BLaER1 (cell line): ENCODE data around the gene NSFL1C.
A peak's percentile ranks its signal among the peaks of the same experiment; 100 is the strongest.

Experiments used
- H3K27ac ChIP-seq: shearing (Covaris generic); formaldehyde crosslinking; 2 replicates; pipeline ENCODE4 v1.8.1; 2022
- H3K27me3 ChIP-seq: shearing (Covaris generic); formaldehyde crosslinking; 2 replicates; pipeline ENCODE4 v1.8.1; 2022
- H3K36me3 ChIP-seq: shearing (Covaris generic); formaldehyde crosslinking; 2 replicates; pipeline ENCODE4 v1.8.1; 2022
- H3K4me1 ChIP-seq: shearing (Covaris generic); formaldehyde crosslinking; 2 replicates; pipeline ENCODE4 v1.8.1; 2022
- H3K4me2 ChIP-seq: shearing (Covaris generic); formaldehyde crosslinking; 2 replicates; pipeline ENCODE4 v1.8.1; 2022
- H3K4me3 ChIP-seq: shearing (Covaris generic); formaldehyde crosslinking; 2 replicates; pipeline ENCODE4 v1.8.1; 2022
- H3K9ac ChIP-seq: shearing (Covaris generic); formaldehyde crosslinking; 2 replicates; pipeline ENCODE4 v1.8.1; 2022
- H3K9me3 ChIP-seq: shearing (Covaris generic); formaldehyde crosslinking; 2 replicates; pipeline ENCODE4 v1.8.1; 2022
- H4K20me1 ChIP-seq: shearing (Covaris generic); formaldehyde crosslinking; 2 replicates; pipeline ENCODE4 v1.8.1; 2022
- Cebpa-rat ChIP-seq: shearing (Covaris generic); IDR thresholded peaks from 2 replicates; pipeline ENCODE4 v1.8.1; 2022

NSFL1C gene

DNA sequence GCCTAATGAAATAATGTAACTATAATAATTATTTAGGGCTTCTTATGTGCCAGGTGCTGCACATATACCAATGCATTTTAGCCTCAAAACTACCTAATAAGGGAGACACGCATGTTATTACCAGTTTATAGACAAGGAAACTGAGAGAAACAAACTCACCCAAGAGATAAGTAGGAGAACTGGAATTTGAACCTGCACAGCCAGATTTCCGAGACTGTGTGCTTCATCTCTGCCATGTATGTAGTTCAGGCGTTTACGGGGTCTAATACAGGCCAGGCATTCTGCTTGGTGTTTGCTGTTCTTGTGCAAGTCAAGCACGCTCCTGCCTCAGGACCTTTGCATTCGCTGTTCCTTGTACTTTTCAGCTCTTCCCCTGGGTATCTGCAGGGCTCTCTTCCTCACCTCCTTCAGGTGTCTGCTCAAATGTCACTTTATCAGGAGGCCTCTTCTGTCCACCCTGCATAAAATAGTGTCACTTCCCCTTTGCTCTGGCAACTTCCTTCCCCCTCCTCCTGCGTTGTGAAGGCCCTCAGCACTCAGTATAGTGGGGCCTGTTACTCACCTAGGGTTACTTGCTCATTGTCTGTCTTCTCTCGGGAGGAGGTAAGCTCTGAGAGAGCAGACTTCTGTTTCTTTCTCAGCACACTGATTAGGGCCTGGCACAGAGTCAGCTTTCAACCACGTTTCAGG, 6.1 kb upstream of the NSFL1C start:
- Histone ChIP-seq H3K27me3 (peaks cover 2% of the 10 kb centered on the region; the same call in 1 of the 2 replicates), H4K20me1 (no peaks in the 10 kb centered on the region), H3K9ac (no peak overlapping the region), H3K36me3 (no peaks in the 10 kb centered on the region), H3K9me3 (no peaks in the 10 kb centered on the region), H3K27ac (no peak overlapping the region), H3K4me1 (peaks cover 6% of the 10 kb centered on the region), H3K4me3 (no peak overlapping the region), H3K4me2 (no peak overlapping the region)
- TF ChIP-seq Cebpa-rat, result no peak

DNA sequence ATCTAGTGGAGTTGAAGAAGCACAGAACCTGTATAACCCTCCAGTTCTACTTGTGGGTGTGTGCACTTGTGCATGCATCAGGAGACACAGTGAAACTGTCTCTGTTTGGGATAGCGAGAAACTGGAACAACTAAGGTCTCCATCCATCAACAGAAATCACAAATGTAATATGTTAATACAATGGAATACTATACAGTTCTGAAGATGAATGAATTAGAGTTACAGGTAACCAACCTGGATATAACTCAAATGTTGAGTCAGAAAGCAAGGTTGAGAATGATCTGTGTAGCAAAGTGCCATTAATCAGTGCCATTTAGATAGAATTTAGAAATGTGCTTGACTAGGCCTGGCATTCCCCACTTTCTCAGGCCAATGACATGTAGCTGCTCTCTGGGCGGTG, 4.6 kb upstream of the NSFL1C start:
- H3K36me3 ChIP-seq, result no peaks in the 10 kb centered on the region
- peaks cover 14% of the 10 kb centered on the region for H3K4me1 ChIP-seq
- H3K27ac ChIP-seq, result no peak overlapping the region
- no peak overlapping the region for H3K9ac ChIP-seq
- H3K4me3 ChIP-seq, result no peak overlapping the region
- no peaks in the 10 kb centered on the region for H3K9me3 ChIP-seq
- H3K27me3 ChIP-seq, result peaks cover 7% of the 10 kb centered on the region
- no peak overlapping the region for H3K4me2 ChIP-seq
- TF ChIP-seq Cebpa-rat, result no peak
- H4K20me1 ChIP-seq, result peaks cover 2% of the 10 kb centered on the region

DNA sequence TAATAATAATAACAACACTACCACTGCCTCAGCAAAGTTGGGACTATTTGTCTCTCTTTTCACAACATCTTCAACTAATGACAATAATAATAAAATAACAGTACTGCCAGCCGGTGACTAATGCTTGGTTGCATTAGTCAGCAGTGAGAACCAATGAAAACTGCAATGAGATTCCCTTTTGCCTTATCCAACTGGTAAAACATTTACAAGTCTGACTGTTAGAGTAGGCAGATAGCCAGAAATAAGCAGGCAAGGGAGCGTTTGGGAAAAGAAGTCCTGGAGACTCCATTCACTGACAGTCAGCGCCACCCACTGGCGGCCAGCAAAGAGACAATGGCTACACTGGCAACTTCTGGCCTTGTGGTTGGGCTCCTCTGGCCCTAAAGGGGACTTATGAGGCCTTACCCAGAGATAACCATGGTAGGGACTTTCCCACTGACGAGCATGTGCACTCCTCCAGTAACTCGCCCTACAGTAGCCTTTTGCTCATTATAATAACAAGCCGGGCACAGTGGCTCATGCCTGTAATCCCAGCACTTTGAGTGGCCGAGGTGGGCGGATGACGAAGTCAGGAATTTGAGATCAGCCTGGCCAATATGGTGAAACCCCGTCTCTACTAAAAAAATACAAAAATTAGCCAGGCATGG, 3.4 kb upstream of the NSFL1C start:
- Histone ChIP-seq H3K4me1 (peaks cover 24% of the 10 kb centered on the region), H3K36me3 (0 out of 2 replicates have a peak, but pooled peaks cover 2% of the 10 kb centered on the region), H3K27me3 (peaks cover 7% of the 10 kb centered on the region), H3K9ac (no peak overlapping the region), H3K4me3 (no peak overlapping the region), H3K27ac (no peak overlapping the region), H4K20me1 (peaks cover 14% of the 10 kb centered on the region), H3K9me3 (no peaks in the 10 kb centered on the region), H3K4me2 (no peak overlapping the region)
- no peak for TF ChIP-seq Cebpa-rat

DNA sequence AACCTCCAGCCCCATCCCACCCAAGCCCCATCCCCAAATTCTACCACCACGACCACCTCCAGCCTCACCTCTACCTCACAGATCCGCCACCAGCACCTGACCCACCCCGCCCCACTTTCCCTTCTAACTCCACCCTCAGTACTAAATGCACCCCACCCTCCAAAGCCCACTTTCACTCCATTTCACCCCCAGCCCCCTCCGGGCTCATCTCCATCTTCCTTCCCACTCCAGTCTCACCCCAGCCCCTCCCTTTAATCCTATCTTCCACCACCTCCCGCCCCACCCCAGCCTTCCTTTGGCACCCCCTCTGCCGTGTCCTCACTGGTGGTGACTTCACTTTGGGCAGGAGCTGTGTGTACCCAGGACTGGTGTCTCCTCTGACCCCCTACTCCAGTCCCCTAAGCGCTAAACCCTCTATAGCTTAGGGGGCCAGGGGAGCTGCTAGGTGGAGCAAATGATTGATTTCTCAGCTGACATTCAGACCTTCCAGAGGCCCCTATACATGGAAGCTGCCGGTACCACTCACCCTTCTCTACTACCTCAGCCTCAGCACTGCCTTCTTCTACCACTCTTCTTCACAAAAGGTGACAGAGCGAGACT, 2.8 kb upstream of the NSFL1C start:
- Histone ChIP-seq H3K27me3 (peaks cover 7% of the 10 kb centered on the region), H3K4me2 (no peak overlapping the region), H3K9ac (no peak overlapping the region), H3K27ac (no peak overlapping the region), H4K20me1 (peaks cover 21% of the 10 kb centered on the region), H3K4me1 (peaks cover 31% of the 10 kb centered on the region), H3K9me3 (no peaks in the 10 kb centered on the region), H3K4me3 (no peak overlapping the region), H3K36me3 (peaks cover 8% of the 10 kb centered on the region)
- no peak for TF ChIP-seq Cebpa-rat

DNA sequence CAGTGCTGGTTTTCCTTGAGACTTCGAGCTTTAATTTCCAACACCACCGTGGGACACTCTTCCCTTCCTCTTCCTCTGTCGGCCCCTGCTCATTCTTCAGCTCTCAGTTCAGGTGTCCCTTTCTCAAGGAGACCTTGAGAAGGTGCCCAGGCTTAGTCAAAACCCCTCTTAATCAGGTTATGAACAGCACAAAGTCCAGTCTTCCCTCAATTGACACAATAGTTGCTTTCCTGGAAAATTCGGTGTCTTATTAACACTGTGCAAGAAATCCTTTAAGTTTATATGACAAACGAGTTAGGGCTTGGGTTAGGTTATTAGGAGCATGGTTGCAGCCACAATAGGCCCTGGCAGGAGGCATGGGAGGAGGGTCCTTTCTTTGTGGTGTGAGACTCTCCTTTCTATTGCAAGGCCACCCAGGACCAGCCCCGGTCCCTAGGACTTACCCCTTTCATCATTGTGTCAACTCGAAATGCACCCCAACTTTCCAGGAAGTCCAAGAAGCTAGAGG, 1.5 kb upstream of the NSFL1C start:
- Histone ChIP-seq H3K9ac (no peak overlapping the region), H3K4me3 (no peak overlapping the region), H3K4me1 (peaks cover 40% of the 10 kb centered on the region), H3K27ac (no peak overlapping the region), H3K36me3 (peaks cover 21% of the 10 kb centered on the region), H4K20me1 (peaks cover 33% of the 10 kb centered on the region), H3K4me2 (peak overlapping the region; percentile 91), H3K27me3 (peaks cover 7% of the 10 kb centered on the region), H3K9me3 (no peaks in the 10 kb centered on the region)
- no peak for TF ChIP-seq Cebpa-rat

DNA sequence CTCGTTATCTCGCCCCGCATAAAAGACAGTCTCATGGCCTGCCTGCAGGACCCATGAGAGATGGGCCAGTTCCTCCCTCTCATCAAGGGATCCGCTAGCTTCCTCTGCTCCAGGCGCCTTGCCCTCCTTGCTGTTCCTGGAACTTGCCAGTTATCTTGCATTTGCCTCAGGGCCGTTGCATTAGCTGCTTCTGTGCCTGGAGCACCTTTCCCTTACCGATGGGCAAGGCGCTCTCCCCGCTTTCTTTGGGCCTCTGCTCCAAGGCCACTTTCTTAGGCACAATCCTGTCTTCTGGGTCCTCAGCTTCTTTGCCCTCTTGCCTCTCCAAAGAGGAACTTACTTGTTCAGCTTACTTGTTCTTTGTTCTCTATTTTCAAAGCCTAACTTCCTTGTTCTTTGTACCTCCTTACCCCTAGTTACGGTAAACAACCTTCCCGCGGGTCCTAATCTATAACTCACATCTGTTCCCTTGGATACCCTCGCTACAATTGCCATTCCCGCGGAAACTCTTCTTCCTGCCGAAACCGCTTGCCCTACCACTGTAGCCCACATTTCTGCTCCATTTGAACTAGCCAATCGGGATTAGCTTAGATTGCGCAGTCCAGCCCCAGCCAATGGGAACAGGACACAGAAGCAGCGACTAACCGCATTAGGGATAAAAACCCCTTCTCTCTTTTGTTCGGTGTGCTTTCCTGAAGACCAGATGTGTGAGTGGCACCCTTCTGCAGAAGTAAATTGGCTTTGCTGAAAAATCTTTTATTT, 887 bp upstream of the NSFL1C start:
- Histone ChIP-seq H3K4me3 (peak overlapping the region; percentile 99), H3K4me1 (peaks cover 40% of the 10 kb centered on the region), H3K4me2 (peak overlapping the region; percentile 91), H3K9me3 (no peaks in the 10 kb centered on the region), H3K9ac (peak overlapping the region; percentile 53), H3K36me3 (peaks cover 27% of the 10 kb centered on the region), H3K27me3 (peaks cover 7% of the 10 kb centered on the region), H4K20me1 (peaks cover 39% of the 10 kb centered on the region), H3K27ac (peak overlapping the region; percentile 64)
- no peak for TF ChIP-seq Cebpa-rat

DNA sequence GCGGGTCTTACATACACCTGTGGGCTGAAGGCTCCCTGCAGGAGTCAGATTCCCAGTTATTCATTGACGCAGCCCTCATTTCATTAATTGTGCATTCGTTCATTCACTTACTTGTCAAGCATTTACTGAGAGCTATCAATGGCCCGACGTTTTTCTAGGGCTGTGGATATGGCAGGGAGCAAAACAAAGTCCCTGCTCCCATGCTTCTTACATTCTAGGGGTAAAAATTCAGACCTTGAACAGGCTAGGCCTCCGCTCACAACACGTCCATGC, 369 bp upstream of the NSFL1C start:
- peak overlapping the region; percentile 64 for H3K27ac ChIP-seq
- no peaks in the 10 kb centered on the region for H3K9me3 ChIP-seq
- H3K36me3 ChIP-seq, result peaks cover 31% of the 10 kb centered on the region
- H3K4me2 ChIP-seq, result peak overlapping the region; percentile 91
- peak overlapping the region; percentile 53 for H3K9ac ChIP-seq
- peaks cover 45% of the 10 kb centered on the region for H4K20me1 ChIP-seq
- peak overlapping the region; percentile 99 for H3K4me3 ChIP-seq
- no peak for TF ChIP-seq Cebpa-rat
- H3K4me1 ChIP-seq, result peaks cover 40% of the 10 kb centered on the region
- H3K27me3 ChIP-seq, result peaks cover 7% of the 10 kb centered on the region

DNA sequence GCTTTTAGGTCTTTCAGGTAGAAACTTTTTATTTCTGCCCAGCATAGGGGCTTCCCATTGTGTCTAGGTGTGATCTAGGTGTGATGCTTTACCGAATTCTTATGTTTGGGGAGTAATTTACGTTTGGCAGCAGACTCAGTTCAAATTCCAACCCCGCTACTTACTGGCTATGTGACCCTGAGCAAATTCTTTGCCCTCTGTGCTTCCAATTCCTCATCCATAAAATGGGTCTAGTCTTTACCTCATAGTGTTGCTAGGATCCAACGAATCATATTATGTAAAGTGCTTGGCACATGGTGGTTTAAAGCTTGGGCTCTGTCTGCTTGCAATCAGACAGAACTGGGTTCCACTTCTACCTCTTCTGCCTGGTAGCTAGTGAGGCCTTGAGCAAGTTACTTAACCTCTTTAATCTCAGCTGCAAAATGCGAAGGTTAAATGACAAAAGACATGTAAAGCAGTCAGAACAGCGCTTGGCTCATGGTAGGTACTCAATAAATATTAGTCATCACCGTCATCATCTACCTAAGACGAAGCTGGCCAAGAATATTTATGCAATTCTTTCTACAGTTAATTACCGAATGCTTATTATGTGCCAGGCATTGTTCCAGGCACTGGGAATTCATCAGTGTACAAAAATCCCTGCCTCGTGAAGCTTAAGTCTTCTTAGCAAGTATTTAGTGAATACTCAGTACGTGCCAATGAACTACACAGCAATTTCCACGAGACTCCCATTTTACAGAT, 1.0 kb downstream of the NSFL1C start:
- H3K4me3 ChIP-seq, result peak overlapping the region; percentile 99
- peak overlapping the region; percentile 92 for H3K27ac ChIP-seq
- peak overlapping the region; percentile 96 for H3K9ac ChIP-seq
- peaks cover 45% of the 10 kb centered on the region for H3K36me3 ChIP-seq
- H3K4me1 ChIP-seq, result peaks cover 40% of the 10 kb centered on the region
- no peaks in the 10 kb centered on the region for H3K9me3 ChIP-seq
- H3K27me3 ChIP-seq, result peaks cover 7% of the 10 kb centered on the region
- H3K4me2 ChIP-seq, result peak overlapping the region; percentile 96
- H4K20me1 ChIP-seq, result peaks cover 58% of the 10 kb centered on the region
- TF ChIP-seq Cebpa-rat, result no peak

DNA sequence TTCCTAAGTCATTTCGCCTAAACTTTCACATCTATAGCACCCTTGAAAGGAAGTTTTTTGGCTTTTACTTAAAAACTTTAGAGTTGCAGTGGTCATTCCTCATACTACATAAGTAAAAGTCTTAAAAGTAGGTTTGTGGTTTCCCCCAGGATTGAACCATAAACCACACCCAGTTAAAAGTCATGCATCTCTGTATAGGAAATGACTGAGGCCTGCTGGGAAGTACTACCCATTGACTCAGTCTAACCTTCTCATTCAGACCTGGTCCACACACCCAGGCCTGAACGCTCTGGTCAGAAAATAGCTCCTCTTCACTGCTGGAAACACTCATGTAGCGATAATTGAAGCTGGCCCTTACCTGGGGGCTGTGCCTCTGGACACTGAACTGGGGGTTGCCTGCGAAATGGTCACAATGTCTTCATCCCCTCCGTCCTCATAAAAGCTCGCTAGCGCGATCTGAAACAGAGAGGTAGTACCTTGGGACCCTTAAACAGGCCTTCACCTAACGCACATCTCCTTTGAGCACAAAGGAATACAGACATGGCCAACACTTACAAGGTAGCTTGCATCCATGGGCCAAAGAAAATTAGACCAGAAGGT, 2.6 kb downstream of the NSFL1C start:
- Histone ChIP-seq H4K20me1 (peaks cover 74% of the 10 kb centered on the region), H3K4me1 (peaks cover 40% of the 10 kb centered on the region), H3K9me3 (no peaks in the 10 kb centered on the region), H3K4me2 (no peak overlapping the region), H3K9ac (no peak overlapping the region), H3K27me3 (peaks cover 7% of the 10 kb centered on the region), H3K27ac (no peak overlapping the region), H3K36me3 (peaks cover 61% of the 10 kb centered on the region), H3K4me3 (no peak overlapping the region)
- no peak for TF ChIP-seq Cebpa-rat
